ENCODE data around the gene RAD51B. TPM values are rescaled to one million over a fixed set of nuclear protein-coding genes. Genes with fewer than 3 reads are reported as not detected.

RAD51B gene
- total RNA-seq, 1 experiment from 2014 or later: 20.0 TPM

DNA sequence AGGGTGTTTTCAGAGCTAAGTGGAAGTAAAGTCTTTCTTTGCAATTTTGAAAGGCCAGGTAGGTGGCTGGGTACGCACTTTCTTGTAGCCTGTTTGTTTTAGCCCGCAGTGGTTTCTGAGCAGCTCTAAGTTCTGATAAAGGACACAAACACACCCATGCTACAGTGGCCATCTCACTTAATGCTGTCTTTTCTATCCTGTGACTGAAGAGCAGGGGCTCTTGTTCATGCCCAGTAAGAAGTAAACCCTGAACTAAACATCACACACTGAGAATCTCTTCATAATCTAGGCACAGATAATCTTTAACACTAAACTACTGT, 427.2 kb downstream of the RAD51B start:
- no peaks in the 10 kb centered on the region for H3K36me3 ChIP-seq (ENCODE audit: control insufficient read depth in 1 of 2, insufficient read depth in 2 of 2, low read length in 2 of 2)
- no peaks in the 10 kb centered on the region for H3K9me3 ChIP-seq (ENCODE audit: control insufficient read depth in 1 of 2, insufficient read depth in 1 of 2, low read depth in 1 of 2, low read length in 2 of 2)
- H3K27me3 ChIP-seq (ENCODE audit: insufficient read depth, low read length): no peaks in the 10 kb centered on the region
- intact Hi-C loops (cut with micrococcal nuclease): loop anchor here (5.0 kb wide), 4 partner anchors 104 to 351 kb away; no protein-coding TSS in a partner anchor
- BruUV-seq (replicated peaks): no TSS peak
- H3K4me2 ChIP-seq (ENCODE audit: low read length): no peak overlapping the region
- no peaks in the 10 kb centered on the region for H3K79me2 ChIP-seq (ENCODE audit: insufficient read depth, low read length)
- no peak overlapping the region for H3K4me3 ChIP-seq (replicated peaks in 1 of 2; ENCODE audit: low read depth in 1 of 2, low read length in 2 of 2)
- ChIA-PET POLR2A (interaction anchor here (4.8 to 6.1 kb wide), 2 partner anchors 539 to 568 kb away, joined by 38 to 45 read pairs; no protein-coding TSS in a partner anchor), CTCF (interaction anchor here (1.1 to 2.4 kb wide), 5 partner anchors 141 to 597 kb away, joined by 3 to 12 read pairs (median 8); no protein-coding TSS in a partner anchor), RAD21 (ENCODE audit: low non-redundant PET in 1 of 2, low total read pairs in 2 of 2, uncharacterized antibody in 2 of 2, unreplicated experiment in 2 of 2) (interaction anchor here in 1 of 2 experiments (1.5 kb wide), 1 partner anchor 313 kb away, joined by 3 read pairs; no protein-coding TSS in a partner anchor)
- TF ChIP-seq CTCF (IDR thresholded peaks at IDR 0.05 in 2 of 3, conservative IDR thresholded peaks at IDR 0.05 in 1 of 3; ENCODE audit: borderline replicate concordance in 1 of 3, insufficient read depth in 1 of 3, low read depth in 2 of 3, low read length in 2 of 3) (no peak), SRF (IDR thresholded peaks at IDR 0.05; ENCODE audit: low read depth) (no peak), EZH2 (IDR thresholded peaks at IDR 0.05) (no peak), SP1 (IDR thresholded peaks at IDR 0.05; ENCODE audit: low read depth) (no peak), RAD21 (IDR thresholded peaks at IDR 0.05; ENCODE audit: low read depth) (no peak), SIN3A (IDR thresholded peaks at IDR 0.05; ENCODE audit: low read depth) (no peak)
- no peak overlapping the region for H3K9ac ChIP-seq (ENCODE audit: low read length)
- H3K27ac ChIP-seq (ENCODE audit: low read depth, low read length): peak overlapping the region; percentile 100
- no peaks in the 10 kb centered on the region for H4K20me1 ChIP-seq (ENCODE audit: insufficient read depth)
- H2AFZ ChIP-seq (ENCODE audit: low read depth, low read length, poor library complexity, severe bottlenecking): no peak overlapping the region
- H3K4me1 ChIP-seq (ENCODE audit: control insufficient read depth in 1 of 2, insufficient read depth in 2 of 2, low read length in 2 of 2): peaks cover 50 to 77% of the 10 kb centered on the region in 2 experiments
- DNase-seq (ENCODE audit: low read depth, low spot score) (no peak), ATAC-seq (no peak)
- H3K9me2 ChIP-seq (ENCODE audit: insufficient read depth): no peaks in the 10 kb centered on the region

GRCh38 chr14:68247274-68247673, 427.7 kb downstream of the RAD51B start:
- H3K4me1 ChIP-seq (ENCODE audit: control insufficient read depth in 1 of 2, insufficient read depth in 2 of 2, low read length in 2 of 2): peaks cover 55 to 78% of the 10 kb centered on the region in 2 experiments
- POLR2A ChIA-PET: interaction anchor here (0.9 to 6.1 kb wide), 3 partner anchors 539 to 572 kb away, joined by 3 to 45 read pairs (median 38); no protein-coding TSS in a partner anchor

More at GRCh38 chr14:68247274-68247673, 427.7 kb downstream of the RAD51B start:
- ATAC-seq (no peak), DNase-seq (ENCODE audit: low read depth, low spot score) (no peak)
- TF ChIP-seq POLR2A (IDR thresholded peaks at IDR 0.05; ENCODE audit: borderline replicate concordance, extremely low read depth, insufficient read depth, insufficient read length): no peak
- TF ChIP-seq EZH2phosphoT487 (IDR thresholded peaks at IDR 0.05; ENCODE audit: borderline replicate concordance): no peak
- no peak for TF ChIP-seq FOSL1 (IDR thresholded peaks at IDR 0.05; ENCODE audit: low read depth)
- no peak for TF ChIP-seq CEBPB (IDR thresholded peaks at IDR 0.05; ENCODE audit: low read depth)
- TF ChIP-seq SIN3A (IDR thresholded peaks at IDR 0.05; ENCODE audit: low read depth): no peak
- no peak for TF ChIP-seq POLR2AphosphoS5 (IDR thresholded peaks at IDR 0.05; ENCODE audit: low read depth, low read length)
- no peak for TF ChIP-seq ZFX (IDR thresholded peaks at IDR 0.05)
- no peak for TF ChIP-seq EGR1 (IDR thresholded peaks at IDR 0.05; ENCODE audit: low read depth)
- no peak for TF ChIP-seq SP1 (IDR thresholded peaks at IDR 0.05; ENCODE audit: low read depth)
- TF ChIP-seq SRF (IDR thresholded peaks at IDR 0.05; ENCODE audit: low read depth): no peak
- no peak for TF ChIP-seq ELF1 (IDR thresholded peaks at IDR 0.05; ENCODE audit: borderline replicate concordance, low read depth)
- no peak for TF ChIP-seq JUND (IDR thresholded peaks at IDR 0.05)
- intact Hi-C loops (cut with micrococcal nuclease): loop anchor here (5.0 kb wide), 4 partner anchors 105 to 350 kb away; no protein-coding TSS in a partner anchor
- Histone ChIP-seq H3K4me2 (ENCODE audit: low read length) (no peak overlapping the region), H3K9me2 (ENCODE audit: insufficient read depth) (no peaks in the 10 kb centered on the region), H3K27me3 (ENCODE audit: insufficient read depth, low read length) (no peaks in the 10 kb centered on the region), H3K36me3 (ENCODE audit: control insufficient read depth in 1 of 2, insufficient read depth in 2 of 2, low read length in 2 of 2) (no peaks in the 10 kb centered on the region), H3K79me2 (ENCODE audit: insufficient read depth, low read length) (no peaks in the 10 kb centered on the region), H3K9me3 (ENCODE audit: control insufficient read depth in 1 of 2, insufficient read depth in 1 of 2, low read depth in 1 of 2, low read length in 2 of 2) (no peaks in the 10 kb centered on the region), H3K9ac (ENCODE audit: low read length) (no peak overlapping the region), H3K4me3 (replicated peaks in 1 of 2; ENCODE audit: low read depth in 1 of 2, low read length in 2 of 2) (no peak overlapping the region), H2AFZ (ENCODE audit: low read depth, low read length, poor library complexity, severe bottlenecking) (no peak overlapping the region), H3K27ac (ENCODE audit: low read depth, low read length) (peak overlapping the region; percentile 100; the same call in 1 of the 2 replicates), H4K20me1 (ENCODE audit: insufficient read depth) (no peaks in the 10 kb centered on the region)
- ChIA-PET CTCF (interaction anchor here (0.6 to 2.8 kb wide), 10 partner anchors 142 to 597 kb away, joined by 3 to 17 read pairs (median 8); no protein-coding TSS in a partner anchor), RAD21 (ENCODE audit: low non-redundant PET in 1 of 2, low total read pairs in 2 of 2, uncharacterized antibody in 2 of 2, unreplicated experiment in 2 of 2) (interaction anchor here in 1 of 2 experiments (1.5 to 3.4 kb wide), 2 partner anchors 313 to 539 kb away, joined by 3 to 14 read pairs; no protein-coding TSS in a partner anchor)
- no TSS peak for BruUV-seq (replicated peaks)

Measured in HCT116 (cell line).